Measurements from ENCODE around the gene NAGLU.

GRCh38 chr17:42565523-42566214 lies 29.6 kb downstream of the NAGLU start:
- TF ChIP-seq CTCF (IDR thresholded peaks at IDR 0.05 in 4 of 5, conservative IDR thresholded peaks at IDR 0.05 in 1 of 5) (no peak), POLR2A (IDR thresholded peaks at IDR 0.05) (no peak)
